Measurements from ENCODE around the gene ZCCHC17.

Gene ZCCHC17

GRCh38 chr1:31308036-31308435 lies 11.2 kb downstream of the ZCCHC17 start:
- no peak for DNase-seq

- no peak for DNase-seq
Measured at GRCh38 chr1:31310198-31310597, 13.4 kb downstream of the ZCCHC17 start.

- DNase-seq = no peak
Measured at GRCh38 chr1:31315902-31316301, 19.1 kb downstream of the ZCCHC17 start.

GRCh38 chr1:31318146-31318545 lies 21.3 kb downstream of the ZCCHC17 start:
- DNase-seq = no peak

- no peak for DNase-seq
Measured at GRCh38 chr1:31324093-31324492, 27.3 kb downstream of the ZCCHC17 start.

GRCh38 chr1:31324992-31325391 lies 28.2 kb downstream of the ZCCHC17 start:
- no peak for DNase-seq

GRCh38 chr1:31326461-31326860 lies 29.6 kb downstream of the ZCCHC17 start:
- DNase-seq = no peak

GRCh38 chr1:31327381-31327780 lies 30.5 kb downstream of the ZCCHC17 start:
- DNase-seq = no peak

- DNase-seq = no peak
Measured at GRCh38 chr1:31335007-31335406, 38.2 kb downstream of the ZCCHC17 start.

GRCh38 chr1:31336687-31337467 lies 40.0 kb downstream of the ZCCHC17 start:
- no peak for DNase-seq

- DNase-seq = no peak
Measured at GRCh38 chr1:31344503-31344902, 47.7 kb downstream of the ZCCHC17 start.

GRCh38 chr1:31345635-31346034 lies 48.8 kb downstream of the ZCCHC17 start:
- no peak for DNase-seq

GRCh38 chr1:31346785-31347184 lies 50.0 kb downstream of the ZCCHC17 start:
- no peak for DNase-seq

- no peak for DNase-seq
Measured at GRCh38 chr1:31348449-31348848, 51.6 kb downstream of the ZCCHC17 start.

- DNase-seq = no peak
Measured at GRCh38 chr1:31354283-31354682, 57.5 kb downstream of the ZCCHC17 start.

- no peak for DNase-seq
Measured at GRCh38 chr1:31356427-31356826, 59.6 kb downstream of the ZCCHC17 start.

GRCh38 chr1:31361607-31362006 lies 64.8 kb downstream of the ZCCHC17 start:
- no peak for DNase-seq

- DNase-seq = no peak
Measured at GRCh38 chr1:31362032-31362431, 65.2 kb downstream of the ZCCHC17 start.

GRCh38 chr1:31364561-31365250 lies 67.9 kb downstream of the ZCCHC17 start:
- no peak for DNase-seq

GRCh38 chr1:31366796-31367195 lies 70.0 kb downstream of the ZCCHC17 start:
- no peak for DNase-seq

- no peak for DNase-seq
Measured at GRCh38 chr1:31368611-31369107, 71.8 kb downstream of the ZCCHC17 start.

GRCh38 chr1:31370021-31370420 lies 73.2 kb downstream of the ZCCHC17 start:
- DNase-seq = no peak

- DNase-seq = no peak
Measured at GRCh38 chr1:31370565-31370964, 73.7 kb downstream of the ZCCHC17 start.

All from GOT3 (cell line).